Trophoblast cell (in vitro differentiated cells and primary cell): ENCODE results near the gene MTHFS.

Experiments used
- DNase-seq, 2 donors: peaks; one replicate each; pipeline ENCODE4 v3.0.0-alpha.2; 2016
- H2AFZ ChIP-seq: 2 replicates; pipeline ENCODE4 v1.6.1; 2013; ENCODE audit warnings: low read length, moderate library complexity, mild to moderate bottlenecking; ENCODE audit not compliant: insufficient read depth, poor library complexity
- H2AK5ac ChIP-seq: 2 replicates; pipeline ENCODE4 v1.6.1; 2013; ENCODE audit warnings: mild to moderate bottlenecking, low read length
- H2BK120ac ChIP-seq: 2 replicates; pipeline ENCODE4 v1.6.1; 2013; ENCODE audit warnings: low read length, mild to moderate bottlenecking, moderate library complexity; ENCODE audit not compliant: insufficient read depth, poor library complexity
- H2BK12ac ChIP-seq: 2 replicates; pipeline ENCODE4 v1.6.1; 2013; ENCODE audit warnings: mild to moderate bottlenecking, low read length, moderate library complexity
- H2BK5ac ChIP-seq: 2 replicates; pipeline ENCODE4 v1.6.1; 2013; ENCODE audit warnings: low read length, low read depth, moderate library complexity, mild to moderate bottlenecking; ENCODE audit not compliant: poor library complexity
- H3K14ac ChIP-seq: 2 replicates; pipeline ENCODE4 v1.6.1; 2013; ENCODE audit warnings: mild to moderate bottlenecking, low read length
- H3K18ac ChIP-seq: 2 replicates; pipeline ENCODE4 v1.6.1; 2013; ENCODE audit warnings: mild to moderate bottlenecking, low read length
- H3K23ac ChIP-seq: 2 replicates; pipeline ENCODE4 v1.6.1; 2013; ENCODE audit warnings: low read length
- H3K27ac ChIP-seq: 2 replicates; pipeline ENCODE4 v1.5.1; 2013; ENCODE audit warnings: low read depth, mild to moderate bottlenecking, inconsistent platforms, low read length, moderate library complexity
- H3K27me3 ChIP-seq: 2 replicates; pipeline ENCODE4 v1.6.1; 2013; ENCODE audit warnings: inconsistent platforms, mild to moderate bottlenecking, low read length, moderate library complexity; ENCODE audit not compliant: insufficient read depth
- H3K36me3 ChIP-seq, 2 experiments: 1 replicate in 1 of 2; 2 replicates in 1 of 2; pipeline ENCODE4 v1.6.1; 2013; ENCODE audit warnings: low read length in 2 of 2, mild to moderate bottlenecking in 2 of 2, moderate library complexity in 1 of 2; ENCODE audit not compliant: insufficient read depth in 2 of 2, control insufficient read depth in 1 of 2
- H3K4ac ChIP-seq: 2 replicates; pipeline ENCODE4 v1.6.1; 2013; ENCODE audit warnings: low read depth, mild to moderate bottlenecking, low read length, moderate library complexity
- H3K4me1 ChIP-seq, 2 experiments: 1 replicate in 1 of 2; 2 replicates in 1 of 2; pipeline ENCODE4 v1.6.1; 2013; ENCODE audit warnings: low read length in 2 of 2, mild to moderate bottlenecking in 2 of 2, moderate library complexity in 1 of 2; ENCODE audit not compliant: insufficient read depth in 2 of 2, control insufficient read depth in 1 of 2
- H3K4me2 ChIP-seq: 2 replicates; pipeline ENCODE4 v1.6.1; 2013; ENCODE audit warnings: inconsistent platforms, mild to moderate bottlenecking, low read length, moderate library complexity
- H3K4me3 ChIP-seq: 2 replicates; pipeline ENCODE4 v1.5.1; 2013; ENCODE audit warnings: mild to moderate bottlenecking, low read depth, low read length, inconsistent platforms
- H3K79me1 ChIP-seq: one replicate; pipeline ENCODE4 v1.6.1; 2013; ENCODE audit warnings: low read length
- H3K79me2 ChIP-seq: 2 replicates; pipeline ENCODE4 v1.6.1; 2013; ENCODE audit warnings: low read length, mild to moderate bottlenecking; ENCODE audit not compliant: control insufficient read depth, insufficient read depth, poor library complexity
- H3K9ac ChIP-seq: 2 replicates; pipeline ENCODE4 v1.6.1; 2013; ENCODE audit warnings: mild to moderate bottlenecking, low read length
- H3K9me3 ChIP-seq: 2 replicates; pipeline ENCODE4 v1.6.1; 2013; ENCODE audit warnings: low read depth, mild to moderate bottlenecking, control low read depth, inconsistent platforms, low read length; ENCODE audit not compliant: insufficient read depth
- H4K12ac ChIP-seq: 2 replicates; pipeline ENCODE4 v1.6.1; 2013; ENCODE audit warnings: low read depth, mild to moderate bottlenecking, low read length, moderate library complexity
- H4K8ac ChIP-seq: 2 replicates; pipeline ENCODE4 v1.6.1; 2013; ENCODE audit warnings: low read depth, mild to moderate bottlenecking, low read length, moderate library complexity
- H4K91ac ChIP-seq: one replicate; pipeline ENCODE4 v1.6.1; 2013; ENCODE audit warnings: low read depth, mild to moderate bottlenecking, low read length, moderate library complexity
- WGBS: extraction: QIAGEN DNeasy Blood & Tissue Kit; methylation state at CpG from one replicate; pipeline ENCODE4 v1.1.7; 2013; ENCODE audit warnings: missing lambda C conversion rate; ENCODE audit not compliant: insufficient read length, insufficient coverage; ENCODE audit errors: extremely low coverage; 5-methylcytosine and 5-hydroxymethylcytosine counted together

Gene MTHFS

GRCh38 chr15:79815468-79815867 is 81.3 kb downstream of the MTHFS start:
- H4K12ac ChIP-seq: no peak overlapping the region
- no peak overlapping the region for H3K14ac ChIP-seq
- no peak overlapping the region for H3K23ac ChIP-seq
- H3K4ac ChIP-seq: no peak overlapping the region
- H3K79me2 ChIP-seq: no peaks in the 10 kb centered on the region
- no peak overlapping the region for H3K18ac ChIP-seq
- no peak overlapping the region for H2AFZ ChIP-seq
- H3K9me3 ChIP-seq: no peaks in the 10 kb centered on the region
- no peak overlapping the region for H4K8ac ChIP-seq
- no peak overlapping the region for H2BK120ac ChIP-seq
- no peak for DNase-seq
- H2BK12ac ChIP-seq: no peak overlapping the region
- H3K36me3 ChIP-seq: no peaks in the 10 kb centered on the region
- no peak overlapping the region for H3K4me3 ChIP-seq
- no peak overlapping the region for H3K4me2 ChIP-seq
- H2AK5ac ChIP-seq: no peak overlapping the region
- H3K79me1 ChIP-seq: no peaks in the 10 kb centered on the region
- H2BK5ac ChIP-seq: no peak overlapping the region
- H3K27me3 ChIP-seq: no peaks in the 10 kb centered on the region
- H3K4me1 ChIP-seq: no peaks in the 10 kb centered on the region
- H4K91ac ChIP-seq: no peak overlapping the region
- no CpG with 5 or more reads among the region's 5 CpGs for WGBS
- H3K27ac ChIP-seq: no peak overlapping the region
- no peak overlapping the region for H3K9ac ChIP-seq

- Histone ChIP-seq H4K12ac (no peak overlapping the region), H2BK5ac (no peak overlapping the region)
- WGBS: no CpG with 5 or more reads among the region's 3 CpGs
These were observed 84.3 kb downstream of the MTHFS start for GRCh38 chr15:79812541-79812940.

GRCh38 chr15:79811406-79812405 is 85.1 kb downstream of the MTHFS start:
- no peak overlapping the region for H3K23ac ChIP-seq
- no peak overlapping the region for H2BK12ac ChIP-seq
- H4K91ac ChIP-seq: no peak overlapping the region
- no peak overlapping the region for H4K12ac ChIP-seq
- no peak overlapping the region for H3K4me2 ChIP-seq
- H3K79me1 ChIP-seq: no peaks in the 10 kb centered on the region
- H3K18ac ChIP-seq: no peak overlapping the region
- H3K4ac ChIP-seq: no peak overlapping the region
- no peaks in the 10 kb centered on the region for H3K27me3 ChIP-seq
- H3K27ac ChIP-seq: no peak overlapping the region
- H2BK5ac ChIP-seq: no peak overlapping the region
- no peak overlapping the region for H2BK120ac ChIP-seq
- no peak overlapping the region for H3K4me3 ChIP-seq
- H2AK5ac ChIP-seq: no peak overlapping the region
- H3K79me2 ChIP-seq: no peaks in the 10 kb centered on the region
- no peaks in the 10 kb centered on the region for H3K4me1 ChIP-seq
- no peak overlapping the region for H2AFZ ChIP-seq
- H3K14ac ChIP-seq: no peak overlapping the region
- H3K36me3 ChIP-seq: no peaks in the 10 kb centered on the region
- no CpG with 5 or more reads among the region's 15 CpGs for WGBS
- H3K9me3 ChIP-seq: no peaks in the 10 kb centered on the region
- H4K8ac ChIP-seq: no peak overlapping the region
- no peak overlapping the region for H3K9ac ChIP-seq
- no peak for DNase-seq

More at GRCh38 chr15:79812541-79812940, 84.3 kb downstream of the MTHFS start:
- Histone ChIP-seq H3K4me1 (no peaks in the 10 kb centered on the region), H3K27ac (no peak overlapping the region), H3K79me1 (no peaks in the 10 kb centered on the region), H3K27me3 (no peaks in the 10 kb centered on the region), H3K23ac (no peak overlapping the region), H3K79me2 (no peaks in the 10 kb centered on the region), H2AFZ (no peak overlapping the region), H3K9me3 (no peaks in the 10 kb centered on the region), H2BK12ac (no peak overlapping the region), H3K14ac (no peak overlapping the region), H4K91ac (no peak overlapping the region), H2BK120ac (no peak overlapping the region), H3K4ac (no peak overlapping the region), H3K36me3 (no peaks in the 10 kb centered on the region), H3K4me2 (no peak overlapping the region), H3K9ac (no peak overlapping the region), H3K18ac (no peak overlapping the region), H2AK5ac (no peak overlapping the region), H4K8ac (no peak overlapping the region), H3K4me3 (no peak overlapping the region)
- DNase-seq: no peak

- Histone ChIP-seq H2AK5ac (no peak overlapping the region), H3K4me2 (no peak overlapping the region), H3K9ac (no peak overlapping the region), H3K79me2 (no peaks in the 10 kb centered on the region), H3K9me3 (no peaks in the 10 kb centered on the region), H4K91ac (no peak overlapping the region), H2BK5ac (no peak overlapping the region), H3K79me1 (no peaks in the 10 kb centered on the region), H2BK12ac (no peak overlapping the region), H3K14ac (no peak overlapping the region), H2BK120ac (no peak overlapping the region), H2AFZ (no peak overlapping the region), H4K8ac (no peak overlapping the region), H3K27me3 (no peaks in the 10 kb centered on the region), H3K27ac (no peak overlapping the region), H4K12ac (no peak overlapping the region), H3K18ac (no peak overlapping the region), H3K36me3 (no peaks in the 10 kb centered on the region), H3K4ac (no peak overlapping the region), H3K4me1 (no peaks in the 10 kb centered on the region), H3K4me3 (no peak overlapping the region), H3K23ac (no peak overlapping the region)
- no CpG with 5 or more reads among the region's 2 CpGs for WGBS
- no peak for DNase-seq
These were observed 92.0 kb downstream of the MTHFS start for GRCh38 chr15:79804838-79805237.
